Forelimb muscle (tissue), 1 donor: ENCODE results near the gene TMEM94. TPM values are rescaled to one million over a fixed set of nuclear protein-coding genes. Genes with fewer than 3 reads are reported as not detected.
"Not testable (repeated sequence)": the region's sequence is repeated elsewhere in the genome, so short reads cannot be mapped to it uniquely, and the experiment has no call there.

Source experiments
- DNase-seq: peaks from one replicate; pipeline ENCODE4 v3.0.0-alpha.2; 2013; ENCODE audit warnings: low read depth
- polyA plus RNA-seq: library from polyadenylated mRNA; unstranded; fragments of 120-200 nt; gene quantifications from one replicate; pipeline ENCODE4 v1.2.1, GENCODE V29; 2013; ENCODE audit not compliant: insufficient read length

Gene TMEM94
- polyA plus RNA-seq, result 54.0 TPM

- peak; percentile 96 for DNase-seq
Observed at GRCh38 chr17:75456417-75457046, at the start of gene TMEM94. TSS of gene TMEM94 (plus strand) at chr17:75456635. CDS start at chr17:75471906, 15,271 bp downstream.

- DNase-seq, result no peak
Observed at GRCh38 chr17:75407655-75408352, 48.6 kb upstream of the TMEM94 start.

- DNase-seq, result no peak
Observed at GRCh38 chr17:75410141-75410540, 46.3 kb upstream of the TMEM94 start.

- no peak for DNase-seq
Observed at GRCh38 chr17:75411328-75412067, 44.9 kb upstream of the TMEM94 start.

GRCh38 chr17:75412455-75413317 lies 43.7 kb upstream of the TMEM94 start:
- DNase-seq, result no peak

GRCh38 chr17:75414488-75414887 lies 41.9 kb upstream of the TMEM94 start:
- no peak for DNase-seq

- no peak for DNase-seq
Observed at GRCh38 chr17:75416006-75416405, 40.4 kb upstream of the TMEM94 start.

- no peak for DNase-seq
Observed at GRCh38 chr17:75417054-75417580, 39.3 kb upstream of the TMEM94 start.

GRCh38 chr17:75418531-75418930 lies 37.9 kb upstream of the TMEM94 start:
- no peak for DNase-seq

GRCh38 chr17:75428543-75429469 lies 27.6 kb upstream of the TMEM94 start:
- no peak for DNase-seq

GRCh38 chr17:75430159-75430974 lies 26.1 kb upstream of the TMEM94 start:
- no peak for DNase-seq

GRCh38 chr17:75433218-75433783 lies 23.1 kb upstream of the TMEM94 start:
- DNase-seq, result no peak

- not testable (repeated sequence) for DNase-seq
Observed at GRCh38 chr17:75434433-75434832, 22.0 kb upstream of the TMEM94 start.

- DNase-seq, result not testable (repeated sequence)
Observed at GRCh38 chr17:75437404-75437803, 19.0 kb upstream of the TMEM94 start.

- DNase-seq, result no peak
Observed at GRCh38 chr17:75439287-75439686, 17.1 kb upstream of the TMEM94 start.

- DNase-seq, result no peak
Observed at GRCh38 chr17:75440738-75441448, 15.5 kb upstream of the TMEM94 start.

GRCh38 chr17:75442168-75443103 lies 14.0 kb upstream of the TMEM94 start:
- DNase-seq, result no peak
